ENCODE measurements around the gene EMP2.

Gene EMP2

DNA sequence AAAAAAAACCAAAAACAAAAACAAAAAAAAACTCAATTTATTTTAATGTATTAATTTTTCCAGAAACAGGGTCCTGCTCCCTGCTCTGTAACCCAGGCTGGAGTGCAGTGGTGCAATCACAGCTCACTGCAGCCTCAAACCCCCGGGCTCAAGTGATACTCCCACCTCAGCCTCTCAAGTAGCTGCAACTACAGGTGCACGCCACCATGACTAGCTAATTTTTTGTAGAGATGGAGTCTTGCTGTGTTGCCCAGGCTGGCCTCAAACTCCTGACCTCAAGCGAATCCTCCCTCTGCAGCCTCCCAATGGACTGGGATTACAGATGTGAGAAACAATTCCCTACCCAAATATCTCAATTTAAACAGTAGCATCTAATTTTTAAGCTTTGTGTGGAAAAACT lies 25.2 kb upstream of the EMP2 start:
- TF ChIP-seq, protein P1, sequence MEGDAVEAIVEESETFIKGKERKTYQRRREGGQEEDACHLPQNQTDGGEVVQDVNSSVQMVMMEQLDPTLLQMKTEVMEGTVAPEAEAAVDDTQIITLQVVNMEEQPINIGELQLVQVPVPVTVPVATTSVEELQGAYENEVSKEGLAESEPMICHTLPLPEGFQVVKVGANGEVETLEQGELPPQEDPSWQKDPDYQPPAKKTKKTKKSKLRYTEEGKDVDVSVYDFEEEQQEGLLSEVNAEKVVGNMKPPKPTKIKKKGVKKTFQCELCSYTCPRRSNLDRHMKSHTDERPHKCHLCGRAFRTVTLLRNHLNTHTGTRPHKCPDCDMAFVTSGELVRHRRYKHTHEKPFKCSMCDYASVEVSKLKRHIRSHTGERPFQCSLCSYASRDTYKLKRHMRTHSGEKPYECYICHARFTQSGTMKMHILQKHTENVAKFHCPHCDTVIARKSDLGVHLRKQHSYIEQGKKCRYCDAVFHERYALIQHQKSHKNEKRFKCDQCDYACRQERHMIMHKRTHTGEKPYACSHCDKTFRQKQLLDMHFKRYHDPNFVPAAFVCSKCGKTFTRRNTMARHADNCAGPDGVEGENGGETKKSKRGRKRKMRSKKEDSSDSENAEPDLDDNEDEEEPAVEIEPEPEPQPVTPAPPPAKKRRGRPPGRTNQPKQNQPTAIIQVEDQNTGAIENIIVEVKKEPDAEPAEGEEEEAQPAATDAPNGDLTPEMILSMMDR (IDR thresholded peaks at IDR 0.05; ENCODE audit: insufficient read depth, low read length, poor library complexity, severe bottlenecking) = no peak
- TF ChIP-seq EZH2phosphoT487 (conservative IDR thresholded peaks at IDR 0.05; ENCODE audit: low read length) = no peak
- no peak overlapping the region for H3K4me3 ChIP-seq (ENCODE audit: insufficient read depth, low read length, poor library complexity, severe bottlenecking)
- H3F3A ChIP-seq (ENCODE audit: insufficient read depth) = no peaks in the 10 kb centered on the region
- H3K36me3 ChIP-seq (ENCODE audit: low read length) = no peaks in the 10 kb centered on the region
- no peak overlapping the region for H3K4me2 ChIP-seq (ENCODE audit: low read depth, low read length, poor library complexity, severe bottlenecking)
- H3K79me2 ChIP-seq (ENCODE audit: insufficient read depth, low read length) = no peaks in the 10 kb centered on the region
- no peak overlapping the region for H2AFZ ChIP-seq (ENCODE audit: low read depth, low read length, severe bottlenecking)
- no peaks in the 10 kb centered on the region for H3K27me3 ChIP-seq (ENCODE audit: low read length)
- no peaks in the 10 kb centered on the region for H3K9me2 ChIP-seq (replicated peaks; ENCODE audit: insufficient read depth, low read length)
- H3K27ac ChIP-seq (ENCODE audit: low read depth, low read length) = no peak overlapping the region
- no peaks in the 10 kb centered on the region for H4K20me1 ChIP-seq (ENCODE audit: low read depth, low read length)
- no peaks in the 10 kb centered on the region for H3K9me3 ChIP-seq (ENCODE audit: insufficient read depth, low read length)
- H3K9ac ChIP-seq (ENCODE audit: low read length) = no peak overlapping the region

DNA sequence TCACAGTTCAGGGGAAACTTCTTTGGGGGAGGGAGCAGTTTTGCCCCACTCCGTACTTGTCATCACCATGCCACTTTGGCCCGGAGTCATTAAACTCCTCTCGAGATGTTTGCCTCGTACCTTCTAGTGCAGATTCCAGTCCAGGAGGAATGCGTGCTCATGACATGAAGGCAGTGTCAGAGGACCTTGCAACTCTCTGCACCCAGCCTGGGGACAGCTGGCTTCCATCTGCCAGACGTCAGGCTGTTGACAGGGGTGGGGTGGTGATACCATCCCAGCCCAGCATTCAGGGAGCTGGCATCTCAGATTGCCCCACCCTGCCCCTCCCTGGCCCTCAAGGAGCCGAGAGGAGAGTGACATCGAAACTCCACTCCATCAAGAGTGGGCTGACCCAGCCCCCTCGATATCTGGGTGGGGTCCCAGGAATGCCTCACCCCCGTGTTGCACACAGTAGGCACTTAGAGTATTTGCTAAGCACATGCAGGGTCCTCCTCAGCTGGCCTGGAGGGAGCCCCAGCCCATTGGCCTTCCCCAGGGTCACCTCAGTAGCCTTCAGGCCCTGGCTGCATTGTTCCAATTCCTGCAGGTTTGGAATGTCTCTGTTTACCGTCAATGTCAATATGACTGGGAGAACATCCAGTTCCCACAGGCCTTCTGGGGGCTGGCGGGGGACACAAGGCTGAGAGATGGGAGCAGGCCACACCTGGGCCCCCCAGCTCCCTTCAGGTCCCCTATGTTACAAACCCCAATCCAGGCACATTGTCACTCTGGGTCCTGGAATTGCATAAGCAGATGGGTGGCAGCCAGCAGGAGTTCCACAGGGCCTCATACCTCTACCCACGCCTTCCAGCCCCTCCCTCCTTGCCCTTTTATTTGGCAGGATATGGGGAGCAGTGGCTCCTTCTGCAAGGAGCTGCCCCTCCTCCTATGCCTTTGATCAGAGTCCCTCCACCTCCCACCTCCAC lies 21.3 kb upstream of the EMP2 start:
- Histone ChIP-seq H3K9ac (ENCODE audit: low read length) (no peak overlapping the region), H3K27ac (ENCODE audit: low read depth, low read length) (no peak overlapping the region), H3K27me3 (ENCODE audit: low read length) (no peaks in the 10 kb centered on the region), H3K36me3 (ENCODE audit: low read length) (no peaks in the 10 kb centered on the region), H3K9me3 (ENCODE audit: insufficient read depth, low read length) (no peaks in the 10 kb centered on the region), H2AFZ (ENCODE audit: low read depth, low read length, severe bottlenecking) (no peak overlapping the region), H4K20me1 (ENCODE audit: low read depth, low read length) (no peaks in the 10 kb centered on the region), H3F3A (ENCODE audit: insufficient read depth) (no peaks in the 10 kb centered on the region), H3K79me2 (ENCODE audit: insufficient read depth, low read length) (no peaks in the 10 kb centered on the region), H3K4me2 (ENCODE audit: low read depth, low read length, poor library complexity, severe bottlenecking) (no peak overlapping the region), H3K4me3 (ENCODE audit: insufficient read depth, low read length, poor library complexity, severe bottlenecking) (no peak overlapping the region), H3K9me2 (replicated peaks; ENCODE audit: insufficient read depth, low read length) (no peaks in the 10 kb centered on the region)
- TF ChIP-seq, protein P1 (IDR thresholded peaks at IDR 0.05; ENCODE audit: insufficient read depth, low read length, poor library complexity, severe bottlenecking) = no peak
- TF ChIP-seq EZH2phosphoT487 (conservative IDR thresholded peaks at IDR 0.05; ENCODE audit: low read length) = no peak

DNA sequence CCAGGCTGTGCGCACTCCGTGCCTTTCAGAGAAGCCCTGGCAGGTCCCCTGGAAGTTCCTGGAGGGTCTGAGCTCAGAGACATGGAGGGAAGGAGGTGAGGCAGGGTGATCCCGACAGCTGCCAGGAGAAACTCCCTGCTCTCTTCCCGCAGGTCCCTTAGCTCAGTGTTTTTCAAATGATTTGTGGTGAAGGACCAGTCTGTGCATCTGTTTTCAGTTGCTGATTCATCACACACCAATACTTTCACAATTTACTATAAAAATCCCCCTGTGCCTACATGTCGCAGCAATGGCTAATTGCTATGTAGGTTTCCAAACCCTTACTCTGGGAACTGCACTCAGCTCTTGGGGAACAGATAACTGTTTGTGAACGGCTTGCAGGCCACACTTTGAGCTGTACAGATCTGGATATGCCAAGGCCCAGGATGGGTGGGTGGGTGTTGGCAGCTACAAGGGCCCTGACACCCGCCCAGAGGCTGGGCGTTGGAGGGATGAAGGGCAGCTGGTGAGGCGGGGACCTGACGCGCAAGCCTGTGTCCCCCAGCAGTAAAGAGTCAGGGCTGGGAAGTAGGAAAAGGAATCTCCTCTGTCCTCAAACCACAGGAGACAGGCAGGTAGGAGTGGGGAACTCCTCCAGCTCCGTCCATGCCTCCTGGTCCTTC lies 20.5 kb upstream of the EMP2 start:
- Histone ChIP-seq H3K4me3 (ENCODE audit: insufficient read depth, low read length, poor library complexity, severe bottlenecking) (no peak overlapping the region), H3K4me2 (ENCODE audit: low read depth, low read length, poor library complexity, severe bottlenecking) (no peak overlapping the region)

More for the DNA sequence above, 20.5 kb upstream of the EMP2 start:
- H3K9me3 ChIP-seq (ENCODE audit: insufficient read depth, low read length) = no peaks in the 10 kb centered on the region
- H3K27me3 ChIP-seq (ENCODE audit: low read length) = no peaks in the 10 kb centered on the region
- no peak overlapping the region for H3K27ac ChIP-seq (ENCODE audit: low read depth, low read length)
- H3K9ac ChIP-seq (ENCODE audit: low read length) = no peak overlapping the region
- TF ChIP-seq EZH2phosphoT487 (conservative IDR thresholded peaks at IDR 0.05; ENCODE audit: low read length) = no peak
- TF ChIP-seq, protein P1 (IDR thresholded peaks at IDR 0.05; ENCODE audit: insufficient read depth, low read length, poor library complexity, severe bottlenecking) = no peak
- no peaks in the 10 kb centered on the region for H3K36me3 ChIP-seq (ENCODE audit: low read length)
- H4K20me1 ChIP-seq (ENCODE audit: low read depth, low read length) = no peaks in the 10 kb centered on the region
- no peaks in the 10 kb centered on the region for H3K9me2 ChIP-seq (replicated peaks; ENCODE audit: insufficient read depth, low read length)
- H3K79me2 ChIP-seq (ENCODE audit: insufficient read depth, low read length) = no peaks in the 10 kb centered on the region
- no peak overlapping the region for H2AFZ ChIP-seq (ENCODE audit: low read depth, low read length, severe bottlenecking)
- no peaks in the 10 kb centered on the region for H3F3A ChIP-seq (ENCODE audit: insufficient read depth)

Data from SU-DHL-6 (cell line).